ENCODE data around the gene DAPK1.

- TF ChIP-seq CSDC2 (CRISPR knock-in tag; IDR thresholded peaks at IDR 0.05) (no peak), GLIS3 (CRISPR knock-in tag; IDR thresholded peaks at IDR 0.05) (no peak), TOX (CRISPR knock-in tag; IDR thresholded peaks at IDR 0.05; ENCODE audit: borderline replicate concordance) (no peak), TCF4 (CRISPR knock-in tag; IDR thresholded peaks at IDR 0.05; ENCODE audit: borderline replicate concordance) (no peak), TSHZ2 (CRISPR knock-in tag; IDR thresholded peaks at IDR 0.05) (no peak), ZNF70 (CRISPR knock-in tag; IDR thresholded peaks at IDR 0.05) (no peak), CREB5 (CRISPR knock-in tag; IDR thresholded peaks at IDR 0.05; ENCODE audit: low read depth) (no peak), BACH2 (CRISPR knock-in tag; IDR thresholded peaks at IDR 0.05; ENCODE audit: borderline replicate concordance) (no peak), ZFP3 (CRISPR knock-in tag; IDR thresholded peaks at IDR 0.05) (no peak), ARNTL (CRISPR knock-in tag; IDR thresholded peaks at IDR 0.05; ENCODE audit: borderline replicate concordance, low read depth) (no peak), ZFP30 (CRISPR knock-in tag; IDR thresholded peaks at IDR 0.05) (no peak)
Measured at GRCh38 chr9:87601595-87601994, 103.9 kb downstream of the DAPK1 start.

All from SK-N-SH treated with all-trans-retinoic acid at 6 μM for 48 hours (cell line).